Stimulated activated naive B cell treated with anti-CD40 and anti-IgM and Interleukin-4, amounts not matched to agents 10 μg/mL and 1 μg/mL and 100 μg/mL, for 72 hours (primary cell): ENCODE data around the gene PDCD4.

Source experiments
- ATAC-seq, 2 donors: fragments of 150-1000 bp; cut with Tn5 transposase; replicated peaks; 2 replicates each; pipeline ENCODE4 v1.10.0; 2021; ENCODE audit warnings: moderate library complexity in 1 of 2
- DNase-seq: peaks from one replicate; pipeline ENCODE4 v3.0.0; 2021
- H3K27ac Mint-ChIP-seq: one replicate; pipeline ENCODE4 v1.8.0; 2022; ENCODE audit warnings: mild to moderate bottlenecking, mixed read lengths
- H3K27me3 Mint-ChIP-seq, 2 donors: one replicate each; pipeline ENCODE4 v1.8.0; 2022; ENCODE audit warnings: mixed read lengths in 2 of 2
- H3K36me3 Mint-ChIP-seq, 2 donors: one replicate each; pipeline ENCODE4 v1.8.0; 2022; ENCODE audit warnings: mixed read lengths in 2 of 2, mild to moderate bottlenecking in 1 of 2
- H3K4me1 Mint-ChIP-seq, 2 donors: one replicate each; pipeline ENCODE4 v1.8.0; 2022; ENCODE audit warnings: mixed read lengths in 2 of 2, mild to moderate bottlenecking in 1 of 2
- H3K4me3 Mint-ChIP-seq, 2 donors: one replicate each; pipeline ENCODE4 v1.8.0; 2022; ENCODE audit warnings: mild to moderate bottlenecking in 2 of 2, mixed read lengths in 2 of 2, moderate library complexity in 1 of 2
- H3K9me3 Mint-ChIP-seq, 2 donors: one replicate each; pipeline ENCODE4 v1.8.0; 2022; ENCODE audit warnings: mixed read lengths in 2 of 2, mild to moderate bottlenecking in 1 of 2

The PDCD4 gene

DNA sequence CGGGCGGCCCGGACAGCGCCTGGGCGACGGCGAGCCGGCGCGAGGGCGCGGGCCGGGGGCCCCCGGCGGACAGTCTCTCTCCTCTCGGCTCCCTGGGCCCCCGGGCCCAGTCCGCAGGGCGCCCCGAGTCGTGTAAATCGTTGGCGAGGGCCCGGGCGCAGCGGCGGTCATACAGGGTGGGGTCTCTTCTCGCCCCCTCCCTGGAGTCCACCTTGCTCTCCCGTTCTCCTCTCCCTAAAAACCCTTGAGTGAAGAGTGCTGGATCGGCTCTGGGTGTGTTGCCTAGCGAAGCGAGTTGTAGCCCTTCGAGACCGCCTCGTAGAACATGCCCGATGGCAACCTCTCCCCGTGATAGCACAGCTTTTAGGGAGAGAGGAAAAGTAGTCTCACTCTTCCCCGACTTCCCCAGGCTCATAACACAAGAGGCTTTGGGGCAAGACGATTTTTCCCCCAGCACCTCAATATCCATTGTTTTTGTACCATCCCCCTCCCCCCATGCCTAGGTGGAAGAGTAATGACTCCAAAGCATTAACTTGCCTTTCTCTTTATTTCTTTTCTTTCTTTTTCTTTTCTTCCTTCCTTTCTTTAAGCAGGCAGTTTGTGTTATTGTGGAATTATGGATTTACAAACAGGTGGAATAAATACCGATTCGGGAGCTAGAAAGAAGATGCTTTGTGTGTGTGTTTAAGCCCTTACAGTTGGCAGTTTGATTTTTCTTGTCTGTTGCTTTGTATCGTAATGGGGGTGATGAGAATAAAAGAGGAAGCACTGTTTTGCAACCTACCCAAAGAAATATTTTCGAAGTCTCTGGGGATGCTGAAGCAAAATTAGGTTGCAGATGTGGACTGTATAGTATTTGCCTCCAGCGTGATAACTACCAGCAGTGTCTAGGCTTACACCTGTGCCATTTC lies 48.5 kb downstream of the PDCD4 start:
- Mint-ChIP-seq H3K9me3 (no peaks in the 10 kb centered on the region), H3K36me3 (peaks cover 12% of the 10 kb centered on the region in 2 donors), H3K4me1 (peaks cover 18 to 41% of the 10 kb centered on the region in 2 donors), H3K27me3 (no peaks in the 10 kb centered on the region), H3K27ac (peak overlapping the region; percentile 98), H3K4me3 (peak overlapping the region; percentile 98 to 99)
- peak; percentile 39 to 44 for ATAC-seq
- DNase-seq, result peak; percentile 52

DNA sequence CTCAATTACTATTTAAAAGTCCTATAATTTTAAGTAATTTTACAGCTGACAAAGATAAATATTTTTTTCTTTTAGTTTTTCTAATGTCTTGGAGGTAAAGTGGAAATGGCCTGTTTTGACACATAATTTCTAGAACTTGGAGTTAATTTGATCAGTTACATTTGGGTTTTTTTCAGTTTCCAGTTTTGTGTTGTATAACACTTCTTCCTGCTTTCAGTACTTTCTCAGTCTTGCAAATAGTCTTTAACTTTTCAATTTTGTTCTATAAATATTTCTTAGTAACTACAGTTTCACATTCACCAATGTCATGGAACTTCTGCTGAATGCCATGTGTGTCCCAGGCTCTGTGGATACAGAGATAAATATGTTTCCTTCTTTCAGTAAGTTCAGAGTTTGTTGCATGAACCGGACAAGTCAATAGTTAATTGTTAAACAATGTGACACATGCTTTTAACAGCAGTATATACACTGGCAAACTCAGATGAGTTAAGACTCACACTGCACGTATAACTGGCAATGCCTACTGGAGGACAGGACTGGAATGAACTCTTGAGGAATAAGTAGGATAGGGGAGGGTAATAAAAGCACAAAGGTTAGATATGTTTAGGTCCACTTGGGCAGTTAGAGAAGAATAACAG lies 52.2 kb downstream of the PDCD4 start:
- peak overlapping the region; percentile 65 for H3K27ac Mint-ChIP-seq
- peaks cover 0 to 1% of the 10 kb centered on the region in 2 donors for H3K9me3 Mint-ChIP-seq
- H3K27me3 Mint-ChIP-seq, result no peaks in the 10 kb centered on the region
- H3K36me3 Mint-ChIP-seq, result peaks cover 19 to 21% of the 10 kb centered on the region in 2 donors
- DNase-seq (no peak), ATAC-seq (peak; percentile 15 to 22)
- peaks cover 19 to 35% of the 10 kb centered on the region in 2 donors for H3K4me1 Mint-ChIP-seq
- peak overlapping the region; percentile 60 to 69 for H3K4me3 Mint-ChIP-seq

DNA sequence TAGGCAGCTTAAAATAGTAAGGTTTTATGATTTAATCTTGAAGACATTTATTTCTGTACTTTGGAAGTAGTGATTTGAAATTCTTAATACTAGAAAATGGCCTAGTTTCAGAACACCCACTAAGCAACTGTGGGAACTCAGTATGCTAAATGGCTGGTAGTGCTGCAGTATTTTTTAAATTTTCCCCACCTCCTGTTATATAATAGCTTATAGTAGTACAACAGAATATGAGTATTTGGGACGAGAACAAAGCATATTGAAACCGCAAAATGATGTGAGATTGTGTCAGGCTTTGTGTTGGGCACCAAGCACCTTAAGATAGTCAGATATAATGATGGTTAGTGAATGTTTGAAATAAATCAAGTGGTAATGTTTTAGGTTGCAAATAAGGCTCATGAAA lies 55.7 kb downstream of the PDCD4 start:
- peaks cover 15% of the 10 kb centered on the region in 2 donors for H3K36me3 Mint-ChIP-seq
- no peak overlapping the region for H3K4me3 Mint-ChIP-seq
- H3K4me1 Mint-ChIP-seq, result peaks cover 22 to 31% of the 10 kb centered on the region in 2 donors
- H3K27me3 Mint-ChIP-seq, result no peaks in the 10 kb centered on the region
- peaks cover 0 to 1% of the 10 kb centered on the region in 2 donors for H3K9me3 Mint-ChIP-seq
- no peak overlapping the region for H3K27ac Mint-ChIP-seq
- DNase-seq (no peak), ATAC-seq (no peak)

DNA sequence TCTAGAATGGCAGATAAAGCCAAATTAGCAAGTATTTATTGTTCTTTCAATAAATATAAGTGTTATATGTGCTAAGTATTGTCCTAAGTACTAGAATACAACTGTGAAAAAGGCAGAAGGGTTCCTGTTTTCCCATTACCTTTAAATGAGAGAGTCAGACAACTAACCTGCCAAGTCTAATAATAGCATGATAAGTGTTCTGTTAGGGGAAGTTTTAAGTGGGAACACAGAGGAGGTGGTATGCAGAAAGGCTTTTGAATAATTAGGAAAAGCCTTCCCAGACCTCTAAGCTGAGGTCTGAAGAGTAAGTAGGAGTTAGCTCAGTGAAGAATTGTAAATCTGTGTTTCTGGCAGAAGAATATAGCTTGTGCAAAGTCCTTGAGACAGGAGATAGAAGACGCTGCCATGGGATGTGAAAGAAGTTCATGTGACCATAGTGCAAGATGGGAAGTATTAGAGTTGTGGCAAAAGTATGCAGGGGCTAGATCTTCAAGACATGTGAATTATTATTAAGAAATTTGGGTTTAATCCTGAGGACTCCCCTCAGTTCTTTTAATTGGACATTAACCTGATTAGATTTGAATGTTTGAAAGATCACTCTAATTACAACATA lies 60.1 kb downstream of the PDCD4 start:
- Mint-ChIP-seq H3K27me3 (no peaks in the 10 kb centered on the region), H3K36me3 (peaks cover 8 to 14% of the 10 kb centered on the region in 2 donors), H3K4me1 (peaks cover 16% of the 10 kb centered on the region in 2 donors), H3K27ac (no peak overlapping the region), H3K9me3 (no peaks in the 10 kb centered on the region), H3K4me3 (no peak overlapping the region)
- DNase-seq, result no peak
- no peak for ATAC-seq

DNA sequence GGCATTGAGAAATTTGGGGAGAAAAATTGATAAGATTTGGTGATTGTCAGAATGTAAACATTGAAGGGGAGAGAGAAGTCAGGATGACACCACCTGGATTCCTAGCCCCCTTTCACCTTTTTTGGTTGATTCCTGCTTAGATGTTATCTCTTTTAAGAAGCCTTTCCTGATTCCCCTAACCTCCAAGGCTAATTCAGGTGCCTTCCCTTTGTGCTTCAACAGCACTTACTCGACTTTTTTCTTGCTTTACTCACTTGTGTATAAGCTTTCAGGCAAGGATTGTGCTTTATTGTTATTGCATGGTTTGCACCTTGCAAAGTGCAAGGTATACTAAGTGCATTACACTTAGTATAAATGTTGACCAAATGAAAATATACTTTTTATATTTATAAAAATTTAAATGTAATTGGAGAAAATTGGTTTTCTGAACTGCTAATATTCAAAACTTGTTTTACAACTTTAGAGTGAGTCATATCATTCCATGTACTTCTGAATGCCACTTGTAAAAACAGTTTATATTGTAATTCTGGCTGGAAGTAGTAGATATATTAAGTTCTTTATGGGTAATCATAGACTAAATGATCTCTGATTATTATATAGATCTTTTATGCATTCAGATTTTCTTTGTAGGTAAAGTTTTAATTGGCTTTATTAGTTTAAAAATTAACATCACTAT lies 60.9 kb downstream of the PDCD4 start:
- Mint-ChIP-seq H3K4me1 (peaks cover 18 to 23% of the 10 kb centered on the region in 2 donors), H3K27ac (no peak overlapping the region), H3K4me3 (no peak overlapping the region), H3K27me3 (no peaks in the 10 kb centered on the region), H3K36me3 (peaks cover 12 to 20% of the 10 kb centered on the region in 2 donors), H3K9me3 (no peaks in the 10 kb centered on the region)
- no peak for ATAC-seq
- DNase-seq, result no peak

DNA sequence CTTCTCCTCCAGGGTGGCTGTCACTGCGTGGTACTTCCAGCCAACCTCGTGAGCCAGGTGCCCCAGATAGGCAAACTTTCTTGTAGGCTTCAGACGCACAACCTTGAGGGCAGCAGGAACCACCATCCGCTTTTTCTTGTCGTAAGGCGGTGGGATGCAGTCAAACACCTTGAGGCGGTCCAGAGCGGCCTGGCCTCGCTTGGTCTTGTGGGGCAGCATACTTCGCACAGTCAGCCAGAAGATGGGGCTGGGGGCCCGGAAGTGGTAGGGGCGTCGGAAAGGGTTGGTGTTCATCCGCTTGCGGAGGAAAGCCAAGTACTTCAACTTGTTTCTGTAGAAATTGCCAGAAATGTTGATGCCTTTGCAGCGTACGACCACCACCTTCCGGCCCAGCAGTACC lies 65.0 kb downstream of the PDCD4 start:
- no peak overlapping the region for H3K27ac Mint-ChIP-seq
- peaks cover 17 to 31% of the 10 kb centered on the region in 2 donors for H3K4me1 Mint-ChIP-seq
- peaks cover 23 to 34% of the 10 kb centered on the region in 2 donors for H3K36me3 Mint-ChIP-seq
- H3K27me3 Mint-ChIP-seq, result no peaks in the 10 kb centered on the region
- DNase-seq, result no peak
- H3K9me3 Mint-ChIP-seq, result peaks cover 0 to 1% of the 10 kb centered on the region in 2 donors
- ATAC-seq, result no peak
- H3K4me3 Mint-ChIP-seq, result no peak overlapping the region

DNA sequence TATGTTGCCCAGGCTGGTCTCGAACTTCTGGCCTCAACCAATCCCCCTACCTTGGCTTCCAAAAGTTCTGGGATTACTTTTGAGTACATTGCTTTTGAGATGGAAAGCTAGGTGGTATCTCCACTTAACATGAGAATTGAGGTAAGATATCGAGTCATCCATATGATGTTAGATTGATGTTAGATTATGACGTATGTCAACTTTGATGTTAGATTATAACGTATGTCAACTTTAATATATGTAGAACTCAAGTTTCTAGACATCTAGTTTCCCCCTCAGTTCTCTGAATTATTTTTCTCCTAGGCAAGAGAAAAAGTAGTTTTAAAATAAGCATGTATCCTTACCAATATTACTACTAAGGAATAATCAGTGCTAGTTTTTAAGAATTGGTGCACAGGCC lies 67.7 kb downstream of the PDCD4 start:
- H3K27me3 Mint-ChIP-seq, result no peaks in the 10 kb centered on the region
- no peak for ATAC-seq
- H3K4me1 Mint-ChIP-seq, result peaks cover 26 to 42% of the 10 kb centered on the region in 2 donors
- peaks cover 3 to 5% of the 10 kb centered on the region in 2 donors for H3K9me3 Mint-ChIP-seq
- no peak overlapping the region for H3K4me3 Mint-ChIP-seq
- DNase-seq, result no peak
- no peak overlapping the region for H3K27ac Mint-ChIP-seq
- peaks cover 41 to 55% of the 10 kb centered on the region in 2 donors for H3K36me3 Mint-ChIP-seq

DNA sequence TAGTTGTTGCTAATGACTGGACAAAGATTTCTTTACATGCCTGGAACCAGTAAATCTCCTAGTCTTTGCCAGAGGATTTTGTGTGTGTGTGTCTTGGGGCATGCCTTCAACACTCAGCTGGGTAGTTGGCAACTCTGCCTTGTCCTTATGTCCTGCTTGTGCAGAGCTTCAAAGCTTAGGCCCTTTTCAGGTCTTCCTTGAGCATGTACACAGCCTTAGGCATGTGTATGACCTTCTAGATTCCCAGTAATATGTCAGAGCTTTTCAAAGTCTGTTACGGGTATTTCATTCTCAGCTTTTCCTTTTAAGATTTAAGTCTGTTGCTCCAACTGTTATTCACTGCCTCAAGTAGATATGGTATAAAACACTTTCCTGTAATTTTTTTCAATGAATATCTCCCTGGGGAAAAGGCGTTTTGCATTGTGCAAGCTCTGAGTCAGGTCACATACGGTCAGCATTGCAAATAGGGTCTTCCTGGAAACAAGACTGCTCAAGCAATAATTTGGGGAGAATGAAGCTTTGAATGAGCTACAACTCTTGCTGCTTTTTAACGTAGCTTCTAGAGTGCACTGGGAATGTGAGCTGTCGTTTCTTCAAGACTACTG lies 73.2 kb downstream of the PDCD4 start:
- Mint-ChIP-seq H3K36me3 (peaks cover 57 to 76% of the 10 kb centered on the region in 2 donors), H3K4me1 (peaks cover 37 to 78% of the 10 kb centered on the region in 2 donors)

DNA sequence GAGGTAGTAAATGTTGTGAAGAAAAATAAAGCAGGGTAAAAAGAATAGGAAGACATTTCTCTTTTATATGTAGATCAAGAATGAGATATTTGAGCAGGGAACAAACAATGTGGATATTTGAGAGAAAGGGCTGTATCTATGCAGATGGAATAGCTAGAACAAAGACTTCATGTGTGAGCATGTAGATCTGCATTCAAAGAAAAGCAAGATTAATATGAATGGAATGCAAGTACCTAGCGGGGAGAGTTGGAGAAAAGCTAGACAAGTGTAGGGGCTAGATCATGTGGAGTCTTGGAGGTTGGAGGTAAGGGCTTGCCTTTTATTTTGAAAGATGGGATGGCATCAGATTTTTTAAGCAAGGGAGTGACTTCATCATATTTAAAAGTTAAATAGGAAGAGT lies 74.8 kb downstream of the PDCD4 start:
- DNase-seq, result no peak
- Mint-ChIP-seq H3K4me3 (no peak overlapping the region), H3K27ac (no peak overlapping the region), H3K9me3 (peaks cover 3 to 5% of the 10 kb centered on the region in 2 donors), H3K4me1 (peaks cover 39 to 76% of the 10 kb centered on the region in 2 donors), H3K27me3 (no peaks in the 10 kb centered on the region), H3K36me3 (peaks cover 51 to 82% of the 10 kb centered on the region in 2 donors)
- ATAC-seq, result no peak

More for the DNA sequence above, 73.2 kb downstream of the PDCD4 start:
- DNase-seq (no peak), ATAC-seq (peak in 1 of 2 donors; percentile 49)
- peaks cover 5% of the 10 kb centered on the region in 2 donors for H3K9me3 Mint-ChIP-seq
- peak overlapping the region; percentile 48 for H3K27ac Mint-ChIP-seq
- no peaks in the 10 kb centered on the region for H3K27me3 Mint-ChIP-seq
- peak overlapping the region in 1 of 2 donors; percentile 7 for H3K4me3 Mint-ChIP-seq

DNA sequence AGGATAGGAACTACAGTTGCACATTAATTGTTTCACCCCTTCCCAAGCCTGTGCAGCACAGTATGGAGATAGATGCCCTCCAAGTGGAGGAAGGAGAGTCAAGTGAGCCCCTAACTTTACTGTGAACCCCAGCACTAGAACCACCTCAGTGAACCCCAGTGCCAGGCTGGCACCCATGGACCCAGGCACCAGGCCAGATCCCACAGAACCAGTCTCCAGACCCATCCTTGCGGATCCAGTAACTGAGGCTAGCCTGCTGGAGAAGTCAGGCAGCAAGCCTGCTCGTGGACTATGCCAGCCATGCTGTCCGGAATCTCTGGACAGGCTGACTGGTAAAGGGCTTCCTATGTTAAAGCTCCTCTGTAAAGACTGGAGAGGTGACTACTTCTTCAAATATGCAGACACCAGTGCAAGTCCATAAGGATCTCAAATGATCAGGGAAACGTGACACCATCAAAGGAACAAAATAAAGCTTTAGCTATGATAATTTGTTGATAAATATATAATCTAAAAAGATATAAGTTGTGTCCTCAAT lies 75.4 kb downstream of the PDCD4 start:
- H3K36me3 Mint-ChIP-seq, result peaks cover 54 to 85% of the 10 kb centered on the region in 2 donors

More for the DNA sequence above, 75.4 kb downstream of the PDCD4 start:
- Mint-ChIP-seq H3K27me3 (no peaks in the 10 kb centered on the region), H3K4me3 (no peak overlapping the region), H3K9me3 (peaks cover 4 to 5% of the 10 kb centered on the region in 2 donors), H3K4me1 (peaks cover 39 to 76% of the 10 kb centered on the region in 2 donors), H3K27ac (no peak overlapping the region)
- DNase-seq (no peak), ATAC-seq (no peak)
